PC-9 (cell line): ENCODE data around the gene FFAR4. TPM values are rescaled to one million over a fixed set of nuclear protein-coding genes. Genes with fewer than 3 reads are reported as not detected.
A peak's percentile ranks its signal among the peaks of the same experiment; 100 is the strongest.

Experiments
- BruUV-seq: library from RNA; stranded (reverse); fragments of 400-500 nt; replicated peaks from 2 replicates; lab custom pipeline; 2021; lab: Mats Ljungman, UMichigan
- CTCF ChIA-PET: fragments of 300-600 bp; sonication (Branson Sonifier 250); formaldehyde crosslinking; loops from one replicate; lab custom pipeline; 2022; ENCODE audit warnings: antibody characterized with exemption; lab: Charles Lee
- POLR2A ChIA-PET: fragments of 300-600 bp; sonication (Branson Sonifier 250); formaldehyde crosslinking; loops from one replicate; lab custom pipeline; 2022; ENCODE audit warnings: antibody characterized with exemption; ENCODE audit not compliant: unreplicated experiment; lab: Charles Lee
- DNase-seq, 2 experiments: peaks; one replicate each; pipeline versions ENCODE4 v3.0.0 to v3.0.0-alpha.2; 2015 to 2022; ENCODE audit warnings: mixed read lengths in 1 of 2
- H2AFZ ChIP-seq: fragments of 200-600 bp; sonication (generic); 2 replicates; pipeline ENCODE4 v1.8.1; 2017; ENCODE audit warnings: antibody characterized with exemption
- H3F3A ChIP-seq: fragments of 200-600 bp; sonication (generic); 2 replicates; pipeline ENCODE4 v1.8.1; 2017; ENCODE audit warnings: antibody characterized with exemption, mild to moderate bottlenecking, low read depth; ENCODE audit not compliant: insufficient read depth
- H3K27ac ChIP-seq: fragments of 200-600 bp; sonication (generic); 2 replicates; pipeline ENCODE4 v1.6.1; 2016; ENCODE audit warnings: mixed run types
- H3K27me3 ChIP-seq: fragments of 200-600 bp; sonication (generic); 2 replicates; pipeline ENCODE4 v1.6.1; 2016; ENCODE audit warnings: low read depth, mixed run types; ENCODE audit not compliant: insufficient read depth
- H3K36me3 ChIP-seq: fragments of 200-600 bp; sonication (generic); 2 replicates; pipeline ENCODE4 v1.6.1; 2016; ENCODE audit warnings: low read depth, mixed run types
- H3K4me1 ChIP-seq: fragments of 200-600 bp; sonication (generic); replicated peaks from 2 replicates; pipeline ENCODE4 v1.6.1; 2016; ENCODE audit warnings: mixed run types; ENCODE audit not compliant: insufficient read depth
- H3K4me2 ChIP-seq: fragments of 200-600 bp; sonication (generic); 2 replicates; pipeline ENCODE4 v1.6.1; 2017; ENCODE audit warnings: mixed run types
- H3K4me3 ChIP-seq: fragments of 200-600 bp; sonication (generic); 2 replicates; pipeline ENCODE4 v1.6.1; 2016; ENCODE audit warnings: mixed run types
- H3K79me2 ChIP-seq: fragments of 200-600 bp; sonication (generic); 2 replicates; pipeline ENCODE4 v1.6.1; 2017; ENCODE audit warnings: low read depth, mixed run types
- H3K9me2 ChIP-seq: fragments of 200-600 bp; sonication (generic); 2 replicates; pipeline ENCODE4 v1.8.1; 2017; ENCODE audit warnings: mild to moderate bottlenecking; ENCODE audit not compliant: insufficient read depth
- H3K9me3 ChIP-seq: fragments of 200-600 bp; sonication (generic); 2 replicates; pipeline ENCODE4 v1.8.1; 2016; ENCODE audit warnings: low read depth; ENCODE audit not compliant: insufficient read depth
- H4K20me1 ChIP-seq: fragments of 200-600 bp; sonication (generic); 2 replicates; pipeline ENCODE4 v1.8.1; 2017; ENCODE audit not compliant: insufficient read depth
- CTCF ChIP-seq: fragments of 200-600 bp; sonication (generic); conservative IDR thresholded peaks from 2 replicates; pipeline ENCODE4 v1.6.1; 2017; ENCODE audit warnings: mixed run types, antibody characterized with exemption, mild to moderate bottlenecking, moderate library complexity
- EZH2 ChIP-seq: fragments of 200-600 bp; sonication (generic); IDR thresholded peaks from 2 replicates; pipeline ENCODE4 v1.8.0; 2017; ENCODE audit warnings: antibody characterized with exemption, low read depth
- intact Hi-C: fragments of 100-400 bp; cut with micrococcal nuclease; formaldehyde crosslinking; loops from one replicate; pipeline ENCODE4 v1.10.0; 2022; ENCODE audit not compliant: unreplicated experiment
- total RNA-seq: library from RNA; stranded (reverse); gene quantifications from 2 replicates; pipeline ENCODE4 v1.2.3, GENCODE V29; 2021

FFAR4 gene
- total RNA-seq, 1 experiment from 2014 or later, result not detected

GRCh38 chr10:93573924-93574323, 7.5 kb downstream of the FFAR4 start:
- intact Hi-C loops, result no loop called here
- H3K27ac ChIP-seq, result no peak overlapping the region
- POLR2A ChIA-PET, result no interaction called here

GRCh38 chr10:93576888-93577287, 10.4 kb downstream of the FFAR4 start:
- Histone ChIP-seq H3K79me2 (no peaks in the 10 kb centered on the region), H3F3A (peaks cover 11% of the 10 kb centered on the region; the same call in 1 of the 2 replicates), H3K27ac (peak overlapping the region; percentile 26), H3K27me3 (no peaks in the 10 kb centered on the region), H4K20me1 (no peaks in the 10 kb centered on the region), H3K4me2 (no peak overlapping the region), H3K4me1 (peaks cover 33% of the 10 kb centered on the region), H3K36me3 (0 out of 2 replicates have a peak, but pooled peaks cover 6% of the 10 kb centered on the region), H3K9me2 (no peaks in the 10 kb centered on the region), H2AFZ (no peak overlapping the region), H3K9me3 (peaks cover 5% of the 10 kb centered on the region; the same call in 1 of the 2 replicates), H3K4me3 (no peak overlapping the region)
- TF ChIP-seq CTCF (no peak), EZH2 (no peak)
- POLR2A ChIA-PET, result interaction anchor here (0.7 kb wide), 1 partner anchor 47 kb away, joined by 3 read pairs; no protein-coding TSS in a partner anchor
- peak in 1 of 2 experiments; percentile 60 for DNase-seq
- CTCF ChIA-PET, result no interaction called here
- no TSS peak for BruUV-seq
- intact Hi-C loops, result no loop called here

More at GRCh38 chr10:93573924-93574323, 7.5 kb downstream of the FFAR4 start:
- H3K9me3 ChIP-seq, result no peaks in the 10 kb centered on the region
- H3K36me3 ChIP-seq, result no peaks in the 10 kb centered on the region
- CTCF ChIA-PET, result no interaction called here
- H3K27me3 ChIP-seq, result no peaks in the 10 kb centered on the region
- H2AFZ ChIP-seq, result no peak overlapping the region
- TF ChIP-seq EZH2, result no peak
- TF ChIP-seq CTCF, result no peak
- H3K9me2 ChIP-seq, result no peaks in the 10 kb centered on the region
- H3K4me1 ChIP-seq, result peaks cover 34% of the 10 kb centered on the region
- no peaks in the 10 kb centered on the region for H4K20me1 ChIP-seq
- peaks cover 5% of the 10 kb centered on the region; the same call in 1 of the 2 replicates for H3F3A ChIP-seq
- DNase-seq, result no peak
- no TSS peak for BruUV-seq
- H3K79me2 ChIP-seq, result peaks cover 1% of the 10 kb centered on the region; the same call in 1 of the 2 replicates
- no peak overlapping the region for H3K4me2 ChIP-seq
- H3K4me3 ChIP-seq, result no peak overlapping the region

- ChIA-PET CTCF (no interaction called here), POLR2A (no interaction called here)
- H3K27ac ChIP-seq, result peak overlapping the region; percentile 26
Measured at GRCh38 chr10:93577565-93577964, 11.1 kb downstream of the FFAR4 start.

More at GRCh38 chr10:93577565-93577964, 11.1 kb downstream of the FFAR4 start:
- Histone ChIP-seq H3K4me3 (no peak overlapping the region), H3F3A (peaks cover 11% of the 10 kb centered on the region; the same call in 1 of the 2 replicates), H3K9me2 (no peaks in the 10 kb centered on the region), H2AFZ (no peak overlapping the region), H3K27me3 (no peaks in the 10 kb centered on the region), H4K20me1 (no peaks in the 10 kb centered on the region), H3K4me2 (no peak overlapping the region; the same call in 1 of the 2 replicates), H3K4me1 (peaks cover 33% of the 10 kb centered on the region), H3K36me3 (0 out of 2 replicates have a peak, but pooled peaks cover 6% of the 10 kb centered on the region), H3K79me2 (no peaks in the 10 kb centered on the region), H3K9me3 (peaks cover 5% of the 10 kb centered on the region; the same call in 1 of the 2 replicates)
- TF ChIP-seq CTCF (no peak), EZH2 (no peak)
- BruUV-seq, result no TSS peak
- intact Hi-C loops, result no loop called here
- no peak for DNase-seq
